GM19023 (cell line): ENCODE results near the gene NAV2.

Source experiments
- ATAC-seq: cut with Tn5 transposase; IDR thresholded peaks from one replicate; pipeline ENCODE4 v1.9.1; 2021; ENCODE audit warnings: mild to moderate bottlenecking, moderate library complexity; ENCODE audit not compliant: unreplicated experiment

The NAV2 gene

GRCh38 chr11:19715373-19715772, 2.7 kb downstream of the NAV2 start:
- ATAC-seq = no peak

GRCh38 chr11:19718051-19718450, 5.4 kb downstream of the NAV2 start:
- ATAC-seq = no peak

- ATAC-seq = no peak
These were observed 6.3 kb downstream of the NAV2 start for GRCh38 chr11:19718951-19719350.

GRCh38 chr11:19719960-19720359, 7.3 kb downstream of the NAV2 start:
- no peak for ATAC-seq

GRCh38 chr11:19721176-19721575, 8.5 kb downstream of the NAV2 start:
- no peak for ATAC-seq

GRCh38 chr11:19722702-19723101, 10.1 kb downstream of the NAV2 start:
- no peak for ATAC-seq

GRCh38 chr11:19723572-19724342, 11.1 kb downstream of the NAV2 start:
- ATAC-seq = no peak

GRCh38 chr11:19724765-19725164, 12.1 kb downstream of the NAV2 start:
- no peak for ATAC-seq

- no peak for ATAC-seq
These were observed 12.9 kb downstream of the NAV2 start for GRCh38 chr11:19725379-19726079.

- ATAC-seq = no peak
These were observed 14.6 kb downstream of the NAV2 start for GRCh38 chr11:19727246-19727645.

GRCh38 chr11:19728436-19728835, 15.8 kb downstream of the NAV2 start:
- ATAC-seq = no peak

GRCh38 chr11:19729141-19729540, 16.5 kb downstream of the NAV2 start:
- ATAC-seq = no peak

- ATAC-seq = no peak
These were observed 17.7 kb downstream of the NAV2 start for GRCh38 chr11:19730373-19730772.

- ATAC-seq = no peak
These were observed 21.5 kb downstream of the NAV2 start for GRCh38 chr11:19734171-19734570.

GRCh38 chr11:19735157-19735908, 22.7 kb downstream of the NAV2 start:
- ATAC-seq = no peak

- ATAC-seq = no peak
These were observed 23.4 kb downstream of the NAV2 start for GRCh38 chr11:19735909-19736498.

GRCh38 chr11:19736831-19737230, 24.2 kb downstream of the NAV2 start:
- ATAC-seq = no peak

- ATAC-seq = no peak
These were observed 24.9 kb downstream of the NAV2 start for GRCh38 chr11:19737575-19737974.

- ATAC-seq = no peak
These were observed 25.5 kb downstream of the NAV2 start for GRCh38 chr11:19738124-19738523.

- no peak for ATAC-seq
These were observed 27.2 kb downstream of the NAV2 start for GRCh38 chr11:19739872-19740271.

GRCh38 chr11:19740586-19740985, 27.9 kb downstream of the NAV2 start:
- no peak for ATAC-seq
